Stimulated activated CD4-positive, alpha-beta T cell treated with anti-CD3 and anti-CD28 coated beads, Interleukin-2, amount 100 ng/mL, for 24 hours (primary cell): Measurements from ENCODE around the gene SMARCA1.

Experiments used
- DNase-seq, 2 donors: peaks; one replicate each; pipeline ENCODE4 v3.0.0-alpha.2; 2020

SMARCA1 gene

GRCh38 chrX:129525896-129526295 is 2.6 kb upstream of the SMARCA1 start:
- no peak for DNase-seq

GRCh38 chrX:129525162-129525561 is 1.9 kb upstream of the SMARCA1 start:
- no peak for DNase-seq

DNA sequence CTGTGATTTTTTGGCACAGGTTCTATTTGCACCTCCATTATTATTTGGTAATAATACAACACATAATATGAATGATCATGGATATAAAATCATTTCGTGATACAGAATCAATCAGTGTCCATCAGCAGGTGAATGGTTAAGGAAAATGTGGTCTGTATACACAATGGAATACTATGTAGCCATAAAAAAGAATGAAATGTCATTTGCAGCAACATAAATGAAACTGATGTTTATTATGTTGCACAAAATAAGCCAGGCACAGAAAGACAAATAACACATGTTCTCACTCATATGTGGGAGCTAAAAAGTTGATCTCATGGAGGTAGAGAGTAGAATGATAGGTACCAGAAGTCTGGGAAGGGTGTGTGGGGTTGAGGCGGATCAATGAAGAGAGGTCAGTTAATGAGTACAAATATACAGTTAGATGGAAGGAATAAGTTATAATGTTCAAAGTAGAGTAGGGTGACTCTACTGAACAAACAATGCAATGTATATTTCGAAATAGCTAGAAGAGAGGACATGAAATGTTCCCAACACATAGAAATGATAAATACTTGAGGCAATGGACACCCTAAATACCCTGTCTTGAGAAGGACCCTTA is 1.1 kb upstream of the SMARCA1 start:
- DNase-seq = no peak

DNA sequence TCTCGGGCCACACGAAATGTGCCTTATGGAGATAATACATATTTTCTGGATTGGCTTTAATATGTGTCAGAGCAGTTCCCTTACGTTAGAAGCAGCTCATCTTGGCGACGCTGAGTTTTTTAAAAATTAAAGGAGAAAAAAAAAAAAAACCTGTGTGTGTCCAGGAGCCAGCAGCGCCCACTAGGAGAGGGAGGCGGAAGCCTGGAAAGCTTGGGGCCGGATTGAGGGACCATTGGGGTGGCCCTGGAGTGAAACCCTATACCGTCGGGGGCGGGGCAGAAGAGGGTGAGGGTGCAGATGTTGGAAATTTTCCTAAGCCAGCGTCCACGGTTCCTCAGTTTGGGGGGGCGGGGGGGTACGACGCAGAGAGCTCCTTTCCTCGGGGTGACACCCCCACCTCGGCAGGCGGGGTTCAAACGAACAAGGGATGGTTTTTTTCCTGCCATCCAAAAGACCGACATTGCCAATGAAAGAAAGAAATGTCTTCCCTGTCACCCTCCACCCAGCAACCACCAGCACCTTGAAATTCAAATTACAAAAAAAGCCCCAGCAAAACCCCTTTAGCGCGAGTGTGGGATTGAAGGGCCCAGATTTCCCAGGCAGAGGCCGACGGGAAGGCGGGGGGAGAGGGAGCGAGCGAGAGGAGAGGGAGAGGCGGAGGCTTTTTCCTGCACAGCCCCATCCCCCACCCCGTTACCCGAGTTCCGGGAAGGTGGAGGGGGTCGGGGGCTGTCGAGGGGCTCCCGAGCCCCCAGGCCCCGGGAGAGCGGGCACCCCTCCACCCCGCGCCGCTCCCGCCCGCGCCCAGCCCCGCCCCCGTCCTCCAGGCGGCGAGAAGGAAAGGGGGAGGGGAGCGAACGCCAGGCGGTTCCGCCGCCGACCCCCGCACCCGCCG is 859 bp downstream of the SMARCA1 start:
- DNase-seq = peak in 1 of 2 donors; percentile 6

- no peak for DNase-seq
These were observed 3.1 kb downstream of the SMARCA1 start for GRCh38 chrX:129520151-129520550.

- no peak for DNase-seq
These were observed 6.9 kb downstream of the SMARCA1 start for GRCh38 chrX:129516402-129516801.

GRCh38 chrX:129512409-129512808 is 10.9 kb downstream of the SMARCA1 start:
- no peak for DNase-seq

DNA sequence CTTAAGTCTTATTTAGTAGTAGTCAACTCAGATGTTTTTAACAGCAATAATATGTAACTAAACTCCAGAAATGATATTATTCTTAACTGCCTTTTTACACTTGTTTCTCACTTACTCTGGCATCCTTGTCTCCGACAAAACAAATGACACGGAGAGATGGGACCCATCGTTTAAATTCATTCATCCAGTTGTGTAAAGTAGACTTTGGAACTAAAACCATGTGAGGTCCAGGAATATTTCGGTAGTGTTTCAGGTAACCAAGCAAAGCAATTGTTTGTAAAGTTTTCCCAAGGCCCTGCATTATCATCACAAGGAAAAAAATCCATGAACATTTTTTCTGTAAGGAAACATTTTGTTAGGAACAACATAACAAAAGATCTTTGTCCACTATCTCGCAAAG is 11.6 kb downstream of the SMARCA1 start:
- no peak for DNase-seq

GRCh38 chrX:129510331-129510730 is 13.0 kb downstream of the SMARCA1 start:
- no peak for DNase-seq

DNA sequence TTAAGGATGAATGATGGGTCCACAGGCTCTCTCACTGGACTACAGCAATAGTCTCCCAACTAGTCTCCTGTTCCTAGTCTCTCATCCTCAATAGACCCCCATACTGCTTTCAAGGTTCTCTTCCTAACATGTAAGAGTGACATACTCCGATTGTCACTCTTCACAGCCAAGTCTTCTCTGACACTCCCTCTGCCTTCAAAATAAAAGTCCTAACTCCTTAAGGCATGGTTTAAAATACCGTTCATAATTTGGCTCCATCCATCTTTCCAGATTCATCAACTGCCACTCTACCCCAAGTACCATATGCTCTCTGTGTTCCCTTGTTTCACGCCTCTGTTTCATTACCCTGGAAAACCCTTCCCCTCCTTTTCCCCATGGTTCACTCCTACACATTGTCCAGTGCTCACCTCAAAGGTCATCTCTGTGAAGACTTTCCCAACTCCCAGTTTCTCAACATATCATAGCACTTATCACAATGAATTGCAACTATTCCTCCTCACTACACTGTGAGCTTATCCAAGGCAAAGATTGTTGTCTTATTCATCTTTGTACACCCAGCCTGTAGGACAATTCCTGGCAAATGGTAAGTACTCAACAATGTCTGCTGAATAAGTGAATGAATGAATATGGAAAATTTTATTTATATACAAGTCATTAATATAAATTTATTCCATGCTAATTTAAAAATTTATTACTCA is 26.0 kb downstream of the SMARCA1 start:
- no peak for DNase-seq

- no peak for DNase-seq
These were observed 26.7 kb downstream of the SMARCA1 start for GRCh38 chrX:129496625-129497024.

DNA sequence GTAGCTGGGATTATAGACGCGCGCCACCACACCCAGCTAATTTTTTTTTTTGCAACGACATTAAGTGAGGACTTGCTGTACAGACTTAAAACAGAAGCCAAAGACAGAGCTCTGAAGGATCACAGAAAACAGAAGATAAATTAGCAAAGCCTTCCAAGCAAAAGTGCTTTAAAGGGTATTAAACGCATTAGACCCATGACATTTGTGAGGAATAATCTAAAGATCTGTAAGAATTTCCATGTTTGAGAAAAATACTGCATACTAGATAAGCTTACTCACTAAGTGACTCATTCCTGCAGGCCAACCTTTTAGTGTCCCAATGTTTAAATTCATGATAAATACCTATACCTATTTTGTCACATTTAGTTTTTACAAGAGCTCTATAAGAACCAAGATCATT is 27.4 kb downstream of the SMARCA1 start:
- DNase-seq = no peak

- no peak for DNase-seq
These were observed 28.4 kb downstream of the SMARCA1 start for GRCh38 chrX:129494887-129495286.

GRCh38 chrX:129493643-129494042 is 29.6 kb downstream of the SMARCA1 start:
- no peak for DNase-seq

DNA sequence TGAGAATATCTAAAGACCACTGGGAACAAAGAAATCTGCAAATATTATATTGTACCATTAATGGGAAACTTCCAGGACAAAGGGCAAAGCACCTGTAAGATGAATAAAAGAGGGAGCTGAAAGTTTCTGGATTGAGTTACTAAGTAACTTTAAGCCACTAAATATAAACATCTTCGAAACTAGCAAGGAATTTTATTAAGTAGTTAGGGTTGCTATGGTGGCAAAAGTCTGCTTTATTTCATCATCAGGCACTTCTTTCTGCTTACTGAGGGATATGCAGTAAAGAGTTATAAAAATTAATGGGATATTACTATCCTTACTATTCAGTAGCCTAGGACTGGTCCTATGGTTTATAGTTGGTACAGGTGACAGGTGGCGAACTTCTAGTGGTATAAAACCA is 33.0 kb downstream of the SMARCA1 start:
- DNase-seq = no peak

- no peak for DNase-seq
These were observed 34.9 kb downstream of the SMARCA1 start for GRCh38 chrX:129488359-129488758.

- DNase-seq = no peak
These were observed 42.4 kb downstream of the SMARCA1 start for GRCh38 chrX:129480889-129481288.

DNA sequence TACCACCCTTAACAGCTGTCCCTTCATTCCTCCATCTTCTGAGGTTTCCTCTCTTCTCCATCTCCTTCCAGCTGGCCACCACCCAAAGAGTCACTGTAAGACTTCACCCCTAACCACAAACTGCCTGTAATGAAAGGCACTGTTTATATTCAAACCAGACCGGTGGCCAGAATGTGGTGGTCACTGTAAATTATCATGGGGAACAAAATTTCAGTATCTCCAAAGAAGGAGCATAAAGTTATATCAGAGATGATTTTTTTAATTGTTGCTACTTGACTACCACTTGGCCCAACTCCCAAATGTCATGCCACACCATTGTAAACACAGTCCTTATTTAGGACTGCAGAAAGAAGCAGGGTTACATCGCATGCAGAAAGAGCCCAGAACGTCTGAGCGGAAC is 44.8 kb downstream of the SMARCA1 start:
- no peak for DNase-seq

GRCh38 chrX:129472116-129472515 is 51.2 kb downstream of the SMARCA1 start:
- no peak for DNase-seq

GRCh38 chrX:129462707-129463106 is 60.6 kb downstream of the SMARCA1 start:
- DNase-seq = no peak

GRCh38 chrX:129461801-129462456 is 61.4 kb downstream of the SMARCA1 start:
- no peak for DNase-seq

GRCh38 chrX:129452523-129452922 is 70.8 kb downstream of the SMARCA1 start:
- DNase-seq = no peak

DNA sequence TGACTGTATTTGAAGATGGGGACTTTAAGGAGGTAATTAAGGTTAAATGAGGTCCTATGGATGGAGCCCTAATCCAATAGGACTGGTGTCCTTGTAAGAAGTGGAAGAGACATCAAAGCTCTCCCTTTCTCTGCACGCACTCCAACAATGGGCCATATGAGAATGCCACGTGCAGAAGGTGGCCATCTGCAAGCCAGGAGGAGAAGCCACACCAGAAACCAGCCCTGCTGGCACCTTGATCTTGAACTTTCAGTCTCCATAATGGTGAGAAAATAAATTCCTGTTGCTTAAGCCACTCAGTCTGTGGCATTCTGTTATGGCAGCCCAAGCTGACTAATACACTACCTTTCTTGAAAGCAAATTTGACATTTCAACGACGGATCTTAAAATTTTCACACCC is 73.2 kb downstream of the SMARCA1 start:
- DNase-seq = no peak
